ENCODE results near the gene KBTBD2. TPM values are rescaled to one million over a fixed set of nuclear protein-coding genes. Genes with fewer than 3 reads are reported as not detected.
"Not testable (repeated sequence)": the region's sequence is repeated elsewhere in the genome, so short reads cannot be mapped to it uniquely, and the experiment has no call there.

Gene KBTBD2
- total RNA-seq, 1 experiment from 2014 or later: 30.2 TPM

DNA sequence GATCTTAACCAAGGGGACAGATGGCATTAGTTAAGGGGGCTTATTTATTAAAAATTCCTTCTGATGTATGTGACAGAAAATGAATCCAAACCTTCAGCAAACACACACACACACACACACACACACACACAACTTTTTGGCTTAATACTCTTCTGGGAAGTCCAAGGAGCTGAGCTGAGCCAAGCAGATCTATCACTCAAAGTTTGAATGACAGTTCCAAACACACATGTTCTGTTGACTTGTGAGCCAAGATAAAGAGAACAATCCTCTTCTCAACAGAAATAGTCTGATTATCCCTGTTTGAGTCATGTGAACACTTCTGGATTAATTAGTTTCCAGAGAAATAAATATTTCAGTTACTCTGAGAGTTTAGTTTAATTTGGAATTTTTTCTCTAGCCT is 31.5 kb downstream of the KBTBD2 start:
- no peak for DNase-seq

GRCh38 chr7:32858648-32859047 is 32.9 kb downstream of the KBTBD2 start:
- no TSS peak for BruUV-seq (replicated peaks)
- Mint-ChIP-seq H3K36me3 (ENCODE audit: insufficient read depth, unreplicated experiment) (no peaks in the 10 kb centered on the region), H3K4me1 (ENCODE audit: low read depth, unreplicated experiment) (peaks cover 8% of the 10 kb centered on the region), H3K27ac (ENCODE audit: unreplicated experiment) (no peak overlapping the region), H3K4me3 (ENCODE audit: unreplicated experiment) (no peak overlapping the region), H3K9me3 (ENCODE audit: unreplicated experiment) (no peaks in the 10 kb centered on the region), H3K27me3 (ENCODE audit: insufficient read depth, unreplicated experiment) (peaks cover 2% of the 10 kb centered on the region)
- ChIA-PET POLR2A (no interaction called here), CTCF (interaction anchor here (1.0 kb wide), 1 partner anchor 12 kb away, joined by 3 read pairs; no protein-coding TSS in a partner anchor)
- intact Hi-C loops (cut with micrococcal nuclease; ENCODE audit: unreplicated experiment): no loop called here
- no peak for DNase-seq
- TF ChIP-seq CTCF (IDR thresholded peaks at IDR 0.05; ENCODE audit: insufficient read depth in 1 of 2, low read depth in 1 of 2, low read length in 1 of 2, severe bottlenecking in 1 of 2, unreplicated experiment in 1 of 2): no peak
- Histone ChIP-seq H3K9me3 (no peaks in the 10 kb centered on the region), H3K4me3 (ENCODE audit: low read depth, low read length) (no peak overlapping the region), H3K27me3 (replicated peaks; ENCODE audit: control insufficient read depth, insufficient read depth, low read length) (no peaks in the 10 kb centered on the region), H3K4me1 (no peaks in the 10 kb centered on the region), H3K36me3 (ENCODE audit: control insufficient read depth, insufficient read depth, low read length) (no peaks in the 10 kb centered on the region; the same call in 1 of the 2 replicates)

More for the DNA sequence above, 31.5 kb downstream of the KBTBD2 start:
- H3K4me1 Mint-ChIP-seq (ENCODE audit: low read depth, unreplicated experiment): peaks cover 8% of the 10 kb centered on the region
- H3K4me3 Mint-ChIP-seq (ENCODE audit: unreplicated experiment): no peak overlapping the region
- peaks cover 2% of the 10 kb centered on the region for H3K27me3 Mint-ChIP-seq (ENCODE audit: insufficient read depth, unreplicated experiment)
- no peaks in the 10 kb centered on the region for H3K9me3 Mint-ChIP-seq (ENCODE audit: unreplicated experiment)
- intact Hi-C loops (cut with micrococcal nuclease; ENCODE audit: unreplicated experiment): no loop called here
- ChIA-PET POLR2A (no interaction called here), CTCF (no interaction called here)
- H3K36me3 Mint-ChIP-seq (ENCODE audit: insufficient read depth, unreplicated experiment): no peaks in the 10 kb centered on the region
- no TSS peak for BruUV-seq (replicated peaks)
- H3K27ac Mint-ChIP-seq (ENCODE audit: unreplicated experiment): no peak overlapping the region
- no peak for TF ChIP-seq CTCF (IDR thresholded peaks at IDR 0.05; ENCODE audit: insufficient read depth in 1 of 2, low read depth in 1 of 2, low read length in 1 of 2, severe bottlenecking in 1 of 2, unreplicated experiment in 1 of 2)
- Histone ChIP-seq H3K36me3 (ENCODE audit: control insufficient read depth, insufficient read depth, low read length) (no peaks in the 10 kb centered on the region; the same call in 1 of the 2 replicates), H3K4me3 (ENCODE audit: low read depth, low read length) (no peak overlapping the region), H3K27me3 (replicated peaks; ENCODE audit: control insufficient read depth, insufficient read depth, low read length) (no peaks in the 10 kb centered on the region), H3K4me1 (no peaks in the 10 kb centered on the region), H3K9me3 (no peaks in the 10 kb centered on the region)

GRCh38 chr7:32857063-32857462 is 34.5 kb downstream of the KBTBD2 start:
- H3K9me3 Mint-ChIP-seq (ENCODE audit: unreplicated experiment); H3K36me3 ChIP-seq (ENCODE audit: control insufficient read depth, insufficient read depth, low read length); H3K4me1 ChIP-seq; BruUV-seq (replicated peaks); H3K27ac Mint-ChIP-seq (ENCODE audit: unreplicated experiment); H3K27me3 ChIP-seq (replicated peaks; ENCODE audit: control insufficient read depth, insufficient read depth, low read length); H3K36me3 Mint-ChIP-seq (ENCODE audit: insufficient read depth, unreplicated experiment); CTCF ChIA-PET; H3K4me3 ChIP-seq (ENCODE audit: low read depth, low read length); POLR2A ChIA-PET; DNase-seq; H3K4me1 Mint-ChIP-seq (ENCODE audit: low read depth, unreplicated experiment); intact Hi-C loops (cut with micrococcal nuclease; ENCODE audit: unreplicated experiment); H3K9me3 ChIP-seq; H3K27me3 Mint-ChIP-seq (ENCODE audit: insufficient read depth, unreplicated experiment); H3K4me3 Mint-ChIP-seq (ENCODE audit: unreplicated experiment): not testable (repeated sequence)

- intact Hi-C loops (cut with micrococcal nuclease; ENCODE audit: unreplicated experiment); H3K27me3 ChIP-seq (replicated peaks; ENCODE audit: control insufficient read depth, insufficient read depth, low read length); H3K36me3 Mint-ChIP-seq (ENCODE audit: insufficient read depth, unreplicated experiment); BruUV-seq (replicated peaks); H3K4me1 ChIP-seq; H3K27ac Mint-ChIP-seq (ENCODE audit: unreplicated experiment); H3K9me3 Mint-ChIP-seq (ENCODE audit: unreplicated experiment); H3K4me3 Mint-ChIP-seq (ENCODE audit: unreplicated experiment); H3K4me3 ChIP-seq (ENCODE audit: low read depth, low read length); H3K9me3 ChIP-seq; H3K27me3 Mint-ChIP-seq (ENCODE audit: insufficient read depth, unreplicated experiment); H3K4me1 Mint-ChIP-seq (ENCODE audit: low read depth, unreplicated experiment); POLR2A ChIA-PET; H3K36me3 ChIP-seq (ENCODE audit: control insufficient read depth, insufficient read depth, low read length); DNase-seq: not testable (repeated sequence)
- CTCF ChIA-PET: interaction anchor here (1.5 kb wide), 1 partner anchor 9 kb away, joined by 4 read pairs; no protein-coding TSS in a partner anchor
Observed at GRCh38 chr7:32855837-32856775, 35.5 kb downstream of the KBTBD2 start.

DNA sequence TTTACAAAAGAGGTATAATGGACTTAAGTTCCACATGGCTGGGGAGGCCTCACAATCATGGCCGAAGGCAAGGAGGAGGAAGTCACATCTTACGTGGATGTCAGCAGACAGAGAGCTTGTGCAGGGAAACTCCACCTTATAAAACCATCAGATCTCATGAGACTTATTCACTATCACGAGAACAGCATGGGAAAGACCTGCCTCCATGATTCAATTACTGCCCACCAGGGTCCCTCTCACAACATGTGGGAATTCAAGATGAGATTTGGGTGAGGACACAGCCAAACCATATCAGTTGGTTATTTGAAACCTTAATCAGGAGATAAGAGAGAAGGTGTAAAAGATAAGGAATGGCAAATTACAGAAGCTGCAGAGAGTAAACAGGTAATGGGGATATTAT is 40.9 kb downstream of the KBTBD2 start:
- H3K9me3 ChIP-seq; H3K36me3 ChIP-seq (ENCODE audit: control insufficient read depth, insufficient read depth, low read length); H3K4me3 Mint-ChIP-seq (ENCODE audit: unreplicated experiment); H3K27me3 ChIP-seq (replicated peaks; ENCODE audit: control insufficient read depth, insufficient read depth, low read length); H3K4me1 ChIP-seq; H3K27ac Mint-ChIP-seq (ENCODE audit: unreplicated experiment); POLR2A ChIA-PET; H3K27me3 Mint-ChIP-seq (ENCODE audit: insufficient read depth, unreplicated experiment); BruUV-seq (replicated peaks); H3K36me3 Mint-ChIP-seq (ENCODE audit: insufficient read depth, unreplicated experiment); H3K4me3 ChIP-seq (ENCODE audit: low read depth, low read length); DNase-seq; intact Hi-C loops (cut with micrococcal nuclease; ENCODE audit: unreplicated experiment); H3K9me3 Mint-ChIP-seq (ENCODE audit: unreplicated experiment); CTCF ChIA-PET: not testable (repeated sequence)
- H3K4me1 Mint-ChIP-seq (ENCODE audit: low read depth, unreplicated experiment): peaks cover 10% of the 10 kb centered on the region
